Adipocyte (in vitro differentiated cells): ENCODE data around the gene DPPA2.

Experiments
- DNase-seq: peaks from one replicate; pipeline ENCODE4 v3.0.0-alpha.2; 2015; ENCODE audit warnings: low read depth
- H3K27me3 ChIP-seq: replicated peaks from 2 replicates; pipeline ENCODE4 v1.7.0; 2013; ENCODE audit warnings: mild to moderate bottlenecking, low read length, moderate library complexity; ENCODE audit not compliant: control insufficient read depth, insufficient read depth
- H3K36me3 ChIP-seq: 2 replicates; pipeline ENCODE4 v1.7.0; 2013; ENCODE audit warnings: low read length, mild to moderate bottlenecking, moderate library complexity; ENCODE audit not compliant: control insufficient read depth, insufficient read depth, severe bottlenecking
- H3K4me1 ChIP-seq: 2 replicates; pipeline ENCODE4 v1.7.0; 2013; ENCODE audit warnings: mild to moderate bottlenecking, low read length, moderate library complexity; ENCODE audit not compliant: control insufficient read depth, insufficient read depth
- H3K4me3 ChIP-seq: 2 replicates; pipeline ENCODE4 v1.7.0; 2013; ENCODE audit warnings: mild to moderate bottlenecking, low read length, moderate library complexity
- H3K9ac ChIP-seq: 2 replicates; pipeline ENCODE4 v1.7.0; 2013; ENCODE audit warnings: mild to moderate bottlenecking, low read length, moderate library complexity
- H3K9me3 ChIP-seq: 2 replicates; pipeline ENCODE4 v1.7.0; 2013; ENCODE audit warnings: mild to moderate bottlenecking, low read length, moderate library complexity; ENCODE audit not compliant: control insufficient read depth

DPPA2 gene

DNA sequence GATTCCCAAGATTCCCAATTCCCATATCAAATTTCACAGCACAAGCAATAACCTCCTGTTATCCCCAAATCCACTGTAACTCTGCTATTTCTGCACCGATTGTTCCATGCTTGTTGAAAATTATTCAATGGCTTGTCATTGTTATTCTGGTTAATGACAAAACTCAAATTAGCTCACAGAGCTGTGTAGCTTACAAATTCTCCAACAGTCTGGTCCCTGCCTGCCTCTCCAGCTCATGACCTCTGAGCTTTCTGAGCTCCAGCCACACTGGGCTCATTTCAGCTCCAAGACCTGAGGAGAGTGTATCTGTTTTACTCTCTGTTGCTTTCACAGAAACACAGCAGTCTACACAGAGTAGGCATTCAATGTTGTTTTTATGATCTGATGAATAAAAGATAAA, 3.3 kb downstream of the DPPA2 start:
- no peaks in the 10 kb centered on the region for H3K36me3 ChIP-seq
- H3K4me3 ChIP-seq = no peak overlapping the region
- no peaks in the 10 kb centered on the region for H3K27me3 ChIP-seq
- DNase-seq = no peak
- H3K4me1 ChIP-seq = no peaks in the 10 kb centered on the region
- no peak overlapping the region for H3K9ac ChIP-seq
- no peaks in the 10 kb centered on the region for H3K9me3 ChIP-seq

DNA sequence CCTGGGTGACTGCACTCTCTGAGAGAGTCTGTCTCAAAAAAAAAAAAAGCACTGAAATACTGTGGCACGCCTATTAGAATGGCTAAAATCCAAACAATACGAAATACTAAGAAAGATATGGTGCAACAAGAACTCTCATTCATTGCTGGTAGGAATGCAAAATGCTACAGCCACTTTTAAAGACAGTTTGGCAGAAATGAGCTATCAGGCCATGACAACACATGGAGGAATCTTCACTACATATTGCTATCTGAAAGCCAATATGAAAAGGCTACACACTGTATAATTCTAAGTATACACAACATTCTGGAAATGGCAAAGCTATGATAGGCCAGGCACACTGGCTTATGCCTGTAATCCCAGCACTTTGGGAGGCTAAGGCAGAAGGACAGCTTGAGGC, 18.8 kb downstream of the DPPA2 start:
- H3K9ac ChIP-seq = no peak overlapping the region
- no peaks in the 10 kb centered on the region for H3K27me3 ChIP-seq
- H3K4me1 ChIP-seq = no peaks in the 10 kb centered on the region
- no peak overlapping the region for H3K4me3 ChIP-seq
- H3K9me3 ChIP-seq = no peaks in the 10 kb centered on the region
- H3K36me3 ChIP-seq = no peaks in the 10 kb centered on the region
- no peak for DNase-seq

DNA sequence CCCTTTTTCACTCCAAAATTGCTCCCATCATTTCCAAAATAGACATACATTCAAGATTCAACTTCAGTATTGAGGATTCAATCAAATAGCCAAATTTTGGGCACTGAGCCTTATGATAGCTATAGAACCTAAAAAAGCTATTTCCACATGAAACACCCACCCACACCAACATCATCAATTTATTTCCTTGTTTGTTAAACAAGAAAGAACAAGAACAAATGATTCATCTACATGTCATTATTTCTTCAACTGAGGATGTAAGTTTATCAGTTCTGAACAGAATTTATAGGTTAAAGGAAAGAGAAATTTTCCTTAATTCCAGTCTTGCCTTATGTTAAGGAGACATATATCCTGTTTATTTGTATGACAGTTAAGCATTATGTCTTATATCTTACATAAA, 32.2 kb downstream of the DPPA2 start:
- H3K9me3 ChIP-seq = no peaks in the 10 kb centered on the region
- no peaks in the 10 kb centered on the region for H3K36me3 ChIP-seq
- no peak overlapping the region for H3K9ac ChIP-seq
- no peak overlapping the region for H3K4me3 ChIP-seq
- no peaks in the 10 kb centered on the region for H3K4me1 ChIP-seq
- no peak for DNase-seq
- H3K27me3 ChIP-seq = peaks cover 2% of the 10 kb centered on the region

DNA sequence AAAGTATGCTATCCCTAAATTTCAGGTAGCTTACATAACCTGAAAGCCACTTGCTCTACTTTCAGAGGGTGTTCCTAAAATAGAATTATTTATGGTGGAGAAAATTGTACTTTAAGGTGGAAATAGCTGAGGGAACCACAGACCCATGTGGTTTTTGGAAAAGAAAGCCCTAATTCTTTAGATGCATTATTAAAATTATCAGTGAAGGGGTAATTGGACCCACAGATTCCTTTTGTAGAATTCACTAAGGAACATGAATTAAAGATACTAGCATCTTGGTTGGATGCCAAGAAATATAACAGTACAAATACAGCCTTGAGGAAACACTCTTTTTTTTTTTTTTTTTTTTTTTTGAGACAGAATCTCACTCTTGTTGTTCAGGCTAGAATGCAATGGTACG, 37.8 kb downstream of the DPPA2 start:
- Histone ChIP-seq H3K9ac (no peak overlapping the region), H3K4me1 (no peaks in the 10 kb centered on the region), H3K36me3 (no peaks in the 10 kb centered on the region), H3K4me3 (no peak overlapping the region), H3K9me3 (no peaks in the 10 kb centered on the region), H3K27me3 (peaks cover 4% of the 10 kb centered on the region)
- DNase-seq = no peak

DNA sequence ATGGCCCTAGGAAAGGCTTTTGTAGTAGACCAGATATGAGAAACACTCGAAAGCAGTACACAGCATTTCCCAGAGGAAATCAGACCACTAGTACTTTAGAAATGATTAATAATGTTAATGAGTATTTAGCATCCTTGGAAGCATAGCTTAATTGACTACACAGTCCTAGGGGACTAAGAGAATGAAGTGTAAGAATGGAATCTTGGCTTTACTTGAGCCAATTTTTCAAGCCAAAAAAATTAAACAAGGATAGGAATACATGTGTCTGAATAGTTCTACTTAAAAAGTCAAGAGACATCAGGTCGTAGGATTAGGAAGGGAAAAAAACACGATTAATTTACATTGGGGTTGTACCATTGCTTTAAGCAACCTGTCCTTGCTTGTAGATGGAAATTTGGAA, 38.2 kb downstream of the DPPA2 start:
- Histone ChIP-seq H3K9me3 (no peaks in the 10 kb centered on the region), H3K4me1 (no peaks in the 10 kb centered on the region), H3K36me3 (no peaks in the 10 kb centered on the region), H3K9ac (no peak overlapping the region), H3K4me3 (no peak overlapping the region), H3K27me3 (peaks cover 4% of the 10 kb centered on the region)
- DNase-seq = no peak

DNA sequence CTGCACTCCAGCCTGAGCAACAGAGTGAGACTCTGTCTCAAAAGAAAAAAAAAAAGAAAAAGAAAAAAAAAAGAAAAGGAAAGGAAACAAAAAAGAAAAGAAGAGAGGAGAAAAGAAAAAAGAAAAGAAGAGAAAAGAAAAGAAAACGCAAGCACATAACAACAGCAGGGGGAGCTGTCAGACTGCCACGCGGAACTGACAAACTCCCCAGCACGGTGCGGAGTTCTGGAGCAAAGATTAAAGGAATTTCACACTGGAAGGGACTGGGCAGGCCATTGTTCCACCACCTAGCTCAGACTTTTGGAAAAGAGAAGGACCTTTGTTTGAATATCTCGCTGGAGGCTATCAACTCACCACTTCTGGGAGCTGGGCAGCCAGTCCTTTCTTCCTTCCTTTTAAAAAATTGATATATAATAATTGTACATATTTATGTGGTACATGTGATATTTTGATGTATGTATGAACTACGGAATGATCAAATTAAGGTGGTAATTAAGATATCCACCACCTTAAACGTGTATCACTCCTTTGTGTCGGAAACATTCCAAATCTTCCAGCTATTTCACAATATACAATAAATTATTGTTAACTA, 40.5 kb downstream of the DPPA2 start:
- Histone ChIP-seq H3K4me1 (no peaks in the 10 kb centered on the region), H3K36me3 (no peaks in the 10 kb centered on the region), H3K9ac (no peak overlapping the region), H3K27me3 (peaks cover 4% of the 10 kb centered on the region), H3K9me3 (no peaks in the 10 kb centered on the region), H3K4me3 (no peak overlapping the region)
- peak; percentile 72 for DNase-seq

DNA sequence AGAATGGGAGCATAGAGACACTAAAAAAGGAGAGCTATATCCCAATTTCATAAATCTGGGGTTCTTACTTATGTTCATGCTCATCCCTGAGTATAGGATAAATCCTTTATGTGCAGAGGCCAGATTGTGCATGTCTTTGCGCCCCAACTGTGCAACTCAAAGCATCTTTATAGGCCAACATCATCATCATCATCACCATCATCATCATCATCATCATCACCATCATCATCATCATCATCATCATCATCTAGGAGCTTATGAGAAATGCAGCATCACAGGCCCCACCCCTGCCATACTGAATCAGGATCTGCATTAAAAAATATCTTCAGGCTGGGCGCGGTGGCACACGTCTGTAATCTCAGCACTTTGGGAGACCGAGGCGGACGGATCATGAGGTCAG, 45.5 kb downstream of the DPPA2 start:
- Histone ChIP-seq H3K4me3 (no peak overlapping the region), H3K36me3 (no peaks in the 10 kb centered on the region), H3K9ac (no peak overlapping the region), H3K27me3 (no peaks in the 10 kb centered on the region), H3K4me1 (no peaks in the 10 kb centered on the region), H3K9me3 (peaks cover 6% of the 10 kb centered on the region)
- no peak for DNase-seq

DNA sequence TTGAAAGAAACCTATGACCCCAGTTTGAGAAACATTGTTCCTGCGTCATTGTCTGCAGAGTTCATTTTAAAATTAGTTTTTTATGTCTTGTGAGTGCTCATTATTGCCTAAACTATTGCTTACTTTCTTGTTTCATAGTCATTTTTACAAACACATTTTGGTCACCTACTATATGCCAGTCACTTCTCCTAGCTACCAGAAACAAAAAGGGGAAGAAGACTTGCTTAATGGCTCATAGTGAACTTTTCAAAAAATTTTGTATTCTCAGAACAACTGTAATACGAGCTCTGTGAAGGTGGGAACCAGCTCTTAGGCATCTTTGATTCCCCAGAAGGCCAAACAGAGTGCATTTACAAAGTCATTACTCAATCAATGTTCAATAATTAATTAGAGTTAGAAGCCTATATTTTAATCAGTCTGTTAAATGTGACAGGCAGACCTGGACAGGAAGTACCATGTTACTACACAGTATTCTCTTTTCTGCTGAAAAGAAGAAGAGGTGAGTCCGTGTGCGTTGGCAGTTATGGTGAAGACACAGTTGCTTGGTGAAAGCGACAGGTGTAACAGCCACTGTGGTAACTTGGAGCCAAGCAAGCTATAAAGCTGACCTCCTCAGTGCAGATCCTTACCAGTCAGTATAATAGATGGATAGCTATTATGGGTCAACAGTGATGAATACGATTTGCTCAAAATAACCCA, 46.6 kb downstream of the DPPA2 start:
- peaks cover 6% of the 10 kb centered on the region for H3K9me3 ChIP-seq
- no peaks in the 10 kb centered on the region for H3K4me1 ChIP-seq
- H3K4me3 ChIP-seq = no peak overlapping the region
- DNase-seq = no peak
- no peaks in the 10 kb centered on the region for H3K36me3 ChIP-seq
- no peaks in the 10 kb centered on the region for H3K27me3 ChIP-seq
- H3K9ac ChIP-seq = no peak overlapping the region

DNA sequence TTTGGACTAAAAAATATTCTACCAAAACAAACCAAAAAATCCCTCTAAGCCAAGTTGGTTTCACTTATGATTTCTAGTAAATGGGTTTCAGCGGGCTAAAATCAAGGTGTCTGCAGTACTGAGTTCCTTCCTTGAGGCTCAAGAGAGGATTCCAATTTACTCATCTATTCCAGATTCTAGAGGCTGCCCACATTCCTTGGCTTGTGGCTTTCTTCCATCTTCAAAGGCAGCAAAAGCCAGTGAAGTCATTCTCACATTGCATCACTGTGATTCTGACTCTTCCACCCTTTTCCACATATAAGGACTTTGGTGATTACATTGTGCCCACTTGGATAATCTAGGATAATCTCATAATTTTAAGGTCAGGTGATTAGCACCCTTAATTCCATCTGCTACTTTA, 48.1 kb downstream of the DPPA2 start:
- no peak for DNase-seq
- Histone ChIP-seq H3K9me3 (peaks cover 6% of the 10 kb centered on the region), H3K4me3 (no peak overlapping the region), H3K27me3 (no peaks in the 10 kb centered on the region), H3K4me1 (no peaks in the 10 kb centered on the region), H3K36me3 (no peaks in the 10 kb centered on the region), H3K9ac (no peak overlapping the region)

DNA sequence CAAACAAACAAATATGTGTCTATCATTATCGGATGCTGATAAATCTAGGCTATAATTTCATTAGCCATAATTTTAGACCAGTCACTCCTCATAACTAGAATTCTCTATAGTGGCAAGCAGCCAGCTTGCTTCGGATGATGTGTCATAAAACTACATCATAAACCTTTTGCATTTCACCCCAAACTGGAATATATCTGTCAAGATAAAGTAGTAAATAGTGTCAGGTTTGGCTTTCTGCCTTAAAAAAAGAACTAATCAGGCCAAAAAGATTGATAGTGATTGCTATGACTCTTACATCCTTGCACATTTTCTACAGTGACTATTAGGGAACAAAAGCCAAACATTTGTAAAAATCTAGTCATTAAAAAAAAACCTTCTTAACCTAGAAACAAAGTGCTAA, 51.0 kb downstream of the DPPA2 start:
- H3K36me3 ChIP-seq = no peaks in the 10 kb centered on the region
- DNase-seq = no peak
- H3K27me3 ChIP-seq = no peaks in the 10 kb centered on the region
- H3K9ac ChIP-seq = no peak overlapping the region
- peaks cover 6% of the 10 kb centered on the region for H3K9me3 ChIP-seq
- no peak overlapping the region for H3K4me3 ChIP-seq
- no peaks in the 10 kb centered on the region for H3K4me1 ChIP-seq

DNA sequence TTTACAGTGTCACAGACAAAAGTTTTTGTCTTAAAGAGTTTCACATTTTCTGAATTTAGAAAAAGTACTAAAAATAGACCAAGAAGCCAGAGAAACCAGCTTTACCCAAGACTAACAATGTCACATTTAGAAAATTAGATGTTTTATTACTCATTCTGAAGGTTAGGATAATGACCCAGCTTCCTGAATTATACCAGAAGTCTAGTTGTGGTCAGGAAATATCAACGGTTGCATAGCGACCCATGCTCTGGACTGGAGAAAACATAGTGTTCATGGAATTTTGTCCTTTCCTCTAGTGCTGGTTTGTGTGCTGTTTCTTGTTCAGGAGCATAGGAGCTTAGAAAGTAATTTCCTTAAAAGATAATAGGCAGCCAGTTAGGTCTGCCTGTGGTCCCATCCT, 59.0 kb downstream of the DPPA2 start:
- no peaks in the 10 kb centered on the region for H3K36me3 ChIP-seq
- H3K27me3 ChIP-seq = no peaks in the 10 kb centered on the region
- H3K9me3 ChIP-seq = no peaks in the 10 kb centered on the region
- DNase-seq = peak; percentile 4
- no peak overlapping the region for H3K4me3 ChIP-seq
- H3K4me1 ChIP-seq = peaks cover 6% of the 10 kb centered on the region
- no peak overlapping the region for H3K9ac ChIP-seq

DNA sequence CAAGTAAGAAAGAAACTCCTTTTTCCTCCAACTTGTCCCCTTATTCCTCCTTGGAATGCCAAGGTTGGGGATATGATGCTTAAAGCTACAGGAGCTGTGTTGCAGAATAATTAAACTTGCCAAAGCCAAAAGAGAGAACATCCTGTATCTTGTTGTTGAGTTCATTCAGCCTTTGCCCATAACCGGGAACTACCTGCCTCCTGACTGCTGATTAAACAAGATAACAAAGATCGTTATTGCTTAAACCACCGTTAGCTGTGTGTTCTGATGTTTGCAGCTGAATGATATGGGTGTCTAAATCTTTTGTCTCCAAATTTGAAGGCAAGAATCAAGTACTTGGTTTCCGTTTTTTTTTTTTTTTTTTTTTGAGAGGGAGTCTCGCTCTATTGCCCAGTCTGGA, 61.5 kb downstream of the DPPA2 start:
- H3K4me1 ChIP-seq = peaks cover 6% of the 10 kb centered on the region
- H3K9me3 ChIP-seq = no peaks in the 10 kb centered on the region
- no peak overlapping the region for H3K9ac ChIP-seq
- DNase-seq = no peak
- no peak overlapping the region for H3K4me3 ChIP-seq
- H3K27me3 ChIP-seq = no peaks in the 10 kb centered on the region
- no peaks in the 10 kb centered on the region for H3K36me3 ChIP-seq
